ENCODE results near the gene NR4A3.

- no peak for TF ChIP-seq CTCF (optimal IDR thresholded peaks at IDR 0.05 in 1 of 3, IDR thresholded peaks at IDR 0.05 in 1 of 3, conservative IDR thresholded peaks at IDR 0.05 in 1 of 3; ENCODE audit: extremely low read depth in 1 of 3, insufficient read depth in 2 of 3, low read length in 3 of 3)
- no peak for TF ChIP-seq EZH2 (IDR thresholded peaks at IDR 0.05; ENCODE audit: low read length)
These were observed 33.9 kb downstream of the NR4A3 start for GRCh38 chr9:99855467-99856176.

All from keratinocyte (primary cell).